ENCODE data around the gene CAPN12. TPM values are rescaled to one million over a fixed set of nuclear protein-coding genes. Genes with fewer than 3 reads are reported as not detected.
"Not testable (repeated sequence)": the region's sequence is repeated elsewhere in the genome, so short reads cannot be mapped to it uniquely, and the experiment has no call there.

CAPN12 gene
- total RNA-seq = 10 to 100 TPM in 1 of 4 donors, 1 to 10 TPM in 3; 5.8 to 56.8 (median 6.4) TPM

- Histone ChIP-seq H3K4me3 (no peak within 1 kb of the TSS), H3K36me3 (no peaks in the 10 kb centered on the region), H3K27me3 (no peaks in the 10 kb centered on the region), H3K4me1 (no peaks in the 10 kb centered on the region), H3K9me3 (no peaks in the 10 kb centered on the region), H3K27ac (no peak within 1 kb of the TSS)
- DNase-seq = no peak
- TF ChIP-seq POLR2A (IDR thresholded peaks at IDR 0.05) = no peak
- TF ChIP-seq CTCF (IDR thresholded peaks at IDR 0.05) = no peak
These were observed at the start of gene CAPN12 for GRCh38 chr19:38744298-38744681. TSS of gene CAPN12 (minus strand) at chr19:38744474. CDS start at chr19:38744165, 309 bp downstream.

- Histone ChIP-seq H3K9me3 (no peaks in the 10 kb centered on the region), H3K27ac (no peak overlapping the region), H3K27me3 (no peaks in the 10 kb centered on the region), H3K4me3 (no peak overlapping the region), H3K36me3 (no peaks in the 10 kb centered on the region), H3K4me1 (peaks cover 0 to 4% (median 0%) of the 10 kb centered on the region in 4 donors)
- no peak for DNase-seq
- TF ChIP-seq CTCF (IDR thresholded peaks at IDR 0.05) (no peak), POLR2A (IDR thresholded peaks at IDR 0.05) (no peak)
These were observed 49.4 kb upstream of the CAPN12 start for GRCh38 chr19:38793671-38794070.

DNA sequence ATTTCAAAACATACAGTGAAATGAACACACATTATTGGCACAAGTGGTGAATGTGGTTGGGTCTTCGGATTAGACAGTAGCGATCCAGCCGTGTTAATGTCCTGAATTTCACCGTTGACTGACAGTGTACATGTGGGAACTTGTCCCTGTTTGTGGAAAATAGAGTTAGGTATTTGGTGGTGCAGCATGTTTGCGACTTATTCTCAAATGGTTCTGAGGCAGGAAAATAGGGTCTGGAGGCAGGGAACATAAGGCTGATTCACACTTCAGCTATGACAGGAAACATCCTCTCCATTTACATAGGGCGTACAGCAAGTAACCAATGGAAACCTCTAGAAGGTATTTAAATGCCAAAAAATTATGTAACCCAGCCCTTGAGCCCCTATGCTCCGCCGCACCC is 48.9 kb upstream of the CAPN12 start:
- DNase-seq = no peak
- H3K27me3 ChIP-seq = no peaks in the 10 kb centered on the region
- peaks cover 0 to 4% (median 0%) of the 10 kb centered on the region in 4 donors for H3K4me1 ChIP-seq
- H3K4me3 ChIP-seq = no peak overlapping the region
- H3K9me3 ChIP-seq = no peaks in the 10 kb centered on the region
- H3K36me3 ChIP-seq = no peaks in the 10 kb centered on the region
- peak overlapping the region in 1 of 4 donors; percentile 9 for H3K27ac ChIP-seq
- TF ChIP-seq POLR2A (IDR thresholded peaks at IDR 0.05) (no peak), CTCF (IDR thresholded peaks at IDR 0.05) (no peak)

- peak overlapping the region in 2 of 4 donors; percentile 9 to 46 for H3K27ac ChIP-seq
- peak; percentile 44 to 69 (median 67) for DNase-seq
- no peaks in the 10 kb centered on the region for H3K36me3 ChIP-seq
- no peaks in the 10 kb centered on the region for H3K9me3 ChIP-seq
- H3K4me3 ChIP-seq = peak overlapping the region; percentile 7 to 52 (median 35)
- peaks cover 0 to 4% (median 0%) of the 10 kb centered on the region in 4 donors for H3K4me1 ChIP-seq
- no peaks in the 10 kb centered on the region for H3K27me3 ChIP-seq
- peak; percentile 25 to 66 (median 41) for TF ChIP-seq CTCF (IDR thresholded peaks at IDR 0.05)
- peak in 1 of 2 donors; percentile 6 for TF ChIP-seq POLR2A (IDR thresholded peaks at IDR 0.05)
These were observed 48.2 kb upstream of the CAPN12 start for GRCh38 chr19:38792250-38793111.

DNA sequence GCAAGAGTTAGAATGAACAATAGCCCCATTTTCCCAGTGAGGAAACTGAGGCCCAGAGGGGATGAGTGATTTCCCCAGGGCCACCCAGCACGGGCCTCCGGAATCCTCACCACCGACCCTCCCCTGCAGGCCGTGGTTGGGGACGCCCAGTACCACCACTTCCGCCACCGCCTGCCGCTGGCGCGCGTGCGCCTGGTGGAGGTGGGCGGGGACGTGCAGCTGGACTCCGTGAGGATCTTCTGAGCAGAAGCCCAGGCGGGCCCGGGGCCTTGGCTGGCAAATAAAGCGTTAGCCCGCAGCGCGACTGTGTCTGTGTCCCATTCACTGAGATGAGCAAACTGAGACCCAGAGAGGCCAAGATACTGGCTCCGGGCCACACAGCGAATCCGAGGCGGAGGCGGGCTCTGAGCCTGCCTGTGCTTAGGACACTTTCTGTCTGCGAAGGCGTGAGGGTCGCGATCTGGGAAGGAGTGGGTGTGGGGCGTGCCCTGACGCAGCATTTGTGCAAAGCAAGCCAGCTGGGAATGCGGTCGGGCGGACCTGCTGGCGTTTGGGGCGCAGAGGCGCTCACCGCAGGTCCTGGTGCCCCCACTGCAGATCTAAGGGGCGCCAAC is 47.3 kb upstream of the CAPN12 start:
- H3K36me3 ChIP-seq, H3K9me3 ChIP-seq, DNase-seq, H3K4me1 ChIP-seq, H3K27me3 ChIP-seq: not testable (repeated sequence)
- H3K27ac ChIP-seq = peak overlapping the region in 1 of 4 donors; percentile 46
- peak overlapping the region in 1 of 4 donors; percentile 39 for H3K4me3 ChIP-seq

- not testable (repeated sequence) for DNase-seq, H3K4me1 ChIP-seq, H3K9me3 ChIP-seq, H3K27me3 ChIP-seq, H3K36me3 ChIP-seq
- Histone ChIP-seq H3K27ac (peak overlapping the region in 1 of 4 donors; percentile 46), H3K4me3 (peak overlapping the region in 1 of 4 donors; percentile 39)
These were observed 46.5 kb upstream of the CAPN12 start for GRCh38 chr19:38790507-38791403.
